Measurements from ENCODE around the gene IL1B.

DNA sequence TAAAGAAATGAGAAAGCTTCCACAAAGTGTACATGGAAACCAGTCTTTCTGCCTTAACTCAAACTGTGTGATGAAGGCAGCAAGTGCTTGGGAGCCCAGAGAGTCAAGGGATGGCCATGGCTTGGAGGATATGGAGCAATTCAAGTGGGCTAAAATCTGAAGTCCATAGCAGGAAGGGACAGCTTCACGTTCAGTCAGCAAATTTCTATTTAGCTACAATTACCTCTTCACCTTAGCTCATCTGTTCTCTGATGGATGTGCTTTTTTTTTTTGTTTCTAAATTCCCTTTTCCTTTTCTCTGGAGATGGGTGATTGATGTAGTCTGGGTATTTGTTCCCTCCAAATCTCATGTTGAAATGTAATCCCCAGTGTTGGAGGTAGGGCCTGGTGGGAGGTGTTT lies 47.4 kb downstream of the IL1B start:
- TF ChIP-seq, protein P1, sequence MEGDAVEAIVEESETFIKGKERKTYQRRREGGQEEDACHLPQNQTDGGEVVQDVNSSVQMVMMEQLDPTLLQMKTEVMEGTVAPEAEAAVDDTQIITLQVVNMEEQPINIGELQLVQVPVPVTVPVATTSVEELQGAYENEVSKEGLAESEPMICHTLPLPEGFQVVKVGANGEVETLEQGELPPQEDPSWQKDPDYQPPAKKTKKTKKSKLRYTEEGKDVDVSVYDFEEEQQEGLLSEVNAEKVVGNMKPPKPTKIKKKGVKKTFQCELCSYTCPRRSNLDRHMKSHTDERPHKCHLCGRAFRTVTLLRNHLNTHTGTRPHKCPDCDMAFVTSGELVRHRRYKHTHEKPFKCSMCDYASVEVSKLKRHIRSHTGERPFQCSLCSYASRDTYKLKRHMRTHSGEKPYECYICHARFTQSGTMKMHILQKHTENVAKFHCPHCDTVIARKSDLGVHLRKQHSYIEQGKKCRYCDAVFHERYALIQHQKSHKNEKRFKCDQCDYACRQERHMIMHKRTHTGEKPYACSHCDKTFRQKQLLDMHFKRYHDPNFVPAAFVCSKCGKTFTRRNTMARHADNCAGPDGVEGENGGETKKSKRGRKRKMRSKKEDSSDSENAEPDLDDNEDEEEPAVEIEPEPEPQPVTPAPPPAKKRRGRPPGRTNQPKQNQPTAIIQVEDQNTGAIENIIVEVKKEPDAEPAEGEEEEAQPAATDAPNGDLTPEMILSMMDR (conservative IDR thresholded peaks at IDR 0.05) = no peak
- no peak for TF ChIP-seq ZFX (IDR thresholded peaks at IDR 0.05)

Measured in C4-2B (cell line).